GM12874 (cell line): ENCODE measurements around the gene UNC93A.

Experiments used
- CTCF ChIP-seq: IDR thresholded peaks from 2 replicates; pipeline ENCODE4 v1.5.1; 2011; ENCODE audit warnings: low read depth, mild to moderate bottlenecking, control low read depth, low read length, moderate library complexity; ENCODE audit not compliant: insufficient read depth

Gene UNC93A

GRCh38 chr6:167345960-167346359 is 54.8 kb downstream of the UNC93A start:
- TF ChIP-seq CTCF = no peak

- no peak for TF ChIP-seq CTCF
These were observed 56.1 kb downstream of the UNC93A start for GRCh38 chr6:167347226-167347625.

GRCh38 chr6:167349631-167350274 is 58.6 kb downstream of the UNC93A start:
- TF ChIP-seq CTCF = no peak

- TF ChIP-seq CTCF = no peak
These were observed 59.2 kb downstream of the UNC93A start for GRCh38 chr6:167350275-167350696.

- TF ChIP-seq CTCF = peak; percentile 76
These were observed 59.9 kb downstream of the UNC93A start for GRCh38 chr6:167350731-167351655.

GRCh38 chr6:167351656-167352345 is 60.7 kb downstream of the UNC93A start:
- TF ChIP-seq CTCF = no peak

- TF ChIP-seq CTCF = no peak
These were observed 65.8 kb downstream of the UNC93A start for GRCh38 chr6:167356874-167357273.
